ENCODE results near the gene TRAIP.

GRCh38 chr3:49806850-49807249 lies 49.5 kb downstream of the TRAIP start:
- TF ChIP-seq CTCF (IDR thresholded peaks at IDR 0.05) (no peak), POLR2A (IDR thresholded peaks at IDR 0.05) (no peak)
